HCT116 (cell line): Measurements from ENCODE around the gene KRTAP2-2. TPM values are rescaled to one million over a fixed set of nuclear protein-coding genes. Genes with fewer than 3 reads are reported as not detected.

ENCODE experiments used
- ATAC-seq: fragments of 200-7000 bp; cut with Tn5 transposase; 2 replicates; pipeline ENCODE4 v1.9.1; 2020; ENCODE audit warnings: mild to moderate bottlenecking, moderate library complexity
- BruUV-seq: library from RNA; stranded (reverse); fragments of 400-500 nt; replicated peaks from 2 replicates; lab custom pipeline; 2021; lab: Mats Ljungman, UMichigan
- CTCF ChIA-PET: fragments of 300-600 bp; sonication (Branson Sonifier 250); formaldehyde crosslinking; loops from one replicate; lab custom pipeline; 2021; ENCODE audit warnings: antibody characterized with exemption; lab: Charles Lee
- POLR2A ChIA-PET: fragments of 300-600, 350-600 bp; sonication (Branson Sonifier 250); formaldehyde crosslinking; loops from one replicate; lab custom pipeline; 2021; ENCODE audit warnings: antibody characterized with exemption; lab: Charles Lee
- RAD21 ChIA-PET, 2 experiments: fragments of 300-600 bp; sonication (Branson Sonifier 250); formaldehyde crosslinking; loops; one replicate each; lab custom pipeline; 2023; ENCODE audit warnings: low total read pairs in 2 of 2; ENCODE audit not compliant: uncharacterized antibody in 2 of 2, unreplicated experiment in 2 of 2, low non-redundant PET in 1 of 2; lab: Charles Lee
- DNase-seq: peaks from one replicate; pipeline ENCODE4 v3.0.0-alpha.2; 2010; ENCODE audit warnings: low read depth, low spot score
- H2AFZ ChIP-seq: fragments of 200-600 bp; shearing (Covaris generic), sonication (generic); 2 replicates; pipeline ENCODE4 v1.6.1; 2017; ENCODE audit warnings: low read depth, mixed run types, mixed read lengths, antibody characterized with exemption, low read length; ENCODE audit not compliant: poor library complexity, severe bottlenecking
- H3K27ac ChIP-seq: 2 replicates; pipeline ENCODE4 v1.5.1; 2012; ENCODE audit warnings: low read depth, low read length
- H3K27me3 ChIP-seq: fragments of 200-600 bp; sonication (generic); 2 replicates; pipeline ENCODE4 v1.6.1; 2016; ENCODE audit warnings: mixed run types, low read length, mixed read lengths; ENCODE audit not compliant: insufficient read depth
- H3K36me3 ChIP-seq, 2 experiments: fragments of 200-500 bp in 1 of 2; fragments of 200-600 bp in 1 of 2; sonication (Bioruptor generic) in 1 of 2; sonication (generic) in 1 of 2; 2 replicates each; pipeline versions ENCODE4 v1.5.1 to v1.6.1; 2014 to 2016; ENCODE audit warnings: low read length in 2 of 2, inconsistent platforms in 1 of 2, mixed read lengths in 1 of 2, mixed run types in 1 of 2; ENCODE audit not compliant: insufficient read depth in 2 of 2, control insufficient read depth in 1 of 2
- H3K4me1 ChIP-seq, 2 experiments: fragments of 200-600 bp in 1 of 2; sonication (generic) in 1 of 2; 2 replicates each; pipeline versions ENCODE4 v1.5.1 to v1.6.1; 2012 to 2017; ENCODE audit warnings: low read length in 2 of 2, inconsistent platforms in 1 of 2, mild to moderate bottlenecking in 1 of 2, mixed read lengths in 1 of 2, mixed run types in 1 of 2, moderate library complexity in 1 of 2; ENCODE audit not compliant: insufficient read depth in 2 of 2, control insufficient read depth in 1 of 2
- H3K4me2 ChIP-seq: fragments of 200-600 bp; sonication (generic); 2 replicates; pipeline ENCODE4 v1.6.1; 2017; ENCODE audit warnings: mixed run types, low read length, mixed read lengths
- H3K4me3 ChIP-seq, 2 experiments: fragments of 200-600 bp in 1 of 2; sonication (generic) in 1 of 2; replicated peaks in 1 of 2; 2 replicates each; pipeline ENCODE4 v1.5.1; 2011 to 2016; ENCODE audit warnings: low read length in 2 of 2, control low read depth in 1 of 2, low read depth in 1 of 2, mild to moderate bottlenecking in 1 of 2, mixed read lengths in 1 of 2, mixed run types in 1 of 2
- H3K79me2 ChIP-seq: fragments of 200-600 bp; sonication (generic); 2 replicates; pipeline ENCODE4 v1.6.1; 2017; ENCODE audit warnings: mild to moderate bottlenecking, mixed run types, low read length, moderate library complexity, mixed read lengths; ENCODE audit not compliant: insufficient read depth
- H3K9ac ChIP-seq: fragments of 200-600 bp; sonication (generic); 2 replicates; pipeline ENCODE4 v1.6.1; 2016; ENCODE audit warnings: low read length, mixed read lengths
- H3K9me2 ChIP-seq: fragments of 200-600 bp; sonication (generic), shearing (Covaris generic); 2 replicates; pipeline ENCODE4 v1.6.1; 2017; ENCODE audit warnings: mixed run types, mild to moderate bottlenecking, moderate library complexity; ENCODE audit not compliant: insufficient read depth
- H3K9me3 ChIP-seq, 2 experiments: fragments of 200-500 bp in 1 of 2; fragments of 200-600 bp in 1 of 2; sonication (Bioruptor generic) in 1 of 2; sonication (generic) in 1 of 2; 2 replicates each; pipeline ENCODE4 v1.6.1; 2014 to 2017; ENCODE audit warnings: low read length in 2 of 2, mixed read lengths in 2 of 2, inconsistent platforms in 1 of 2, low read depth in 1 of 2, mild to moderate bottlenecking in 1 of 2, mixed run types in 1 of 2, moderate library complexity in 1 of 2; ENCODE audit not compliant: control insufficient read depth in 1 of 2, insufficient read depth in 1 of 2
- H4K20me1 ChIP-seq: fragments of 200-600 bp; sonication (generic), shearing (Covaris generic); 2 replicates; pipeline ENCODE4 v1.6.1; 2017; ENCODE audit warnings: mixed run types, mild to moderate bottlenecking, moderate library complexity; ENCODE audit not compliant: insufficient read depth
- CEBPB ChIP-seq: IDR thresholded peaks from 2 replicates; pipeline ENCODE4 v1.6.1; 2012; ENCODE audit warnings: low read depth
- CTCF ChIP-seq, 3 experiments: fragments of 200-600 bp in 1 of 3; sonication (generic) in 1 of 3; IDR thresholded peaks in 2 of 3; conservative IDR thresholded peaks in 1 of 3; 2 replicates each; pipeline ENCODE4 v1.5.1; 2012 to 2017; ENCODE audit warnings: low read depth in 2 of 3, low read length in 2 of 3, antibody characterized with exemption in 1 of 3, borderline replicate concordance in 1 of 3, control low read depth in 1 of 3, mild to moderate bottlenecking in 1 of 3, mixed read lengths in 1 of 3, mixed run types in 1 of 3, moderate library complexity in 1 of 3; ENCODE audit not compliant: insufficient read depth in 1 of 3
- EZH2 ChIP-seq: fragments of 200-600 bp; sonication (generic); IDR thresholded peaks from 2 replicates; pipeline ENCODE4 v1.6.1; 2017; ENCODE audit warnings: antibody characterized with exemption, mixed run types
- EZH2phosphoT487 ChIP-seq: fragments of 200-600 bp; IDR thresholded peaks from 2 replicates; pipeline ENCODE4 v1.6.1; 2018; ENCODE audit warnings: antibody characterized with exemption, borderline replicate concordance
- FOSL1 ChIP-seq: IDR thresholded peaks from 2 replicates; pipeline ENCODE4 v1.6.1; 2012; ENCODE audit warnings: low read depth
- JUND ChIP-seq: IDR thresholded peaks from 2 replicates; pipeline ENCODE4 v1.6.1; 2012
- RAD21 ChIP-seq: IDR thresholded peaks from 2 replicates; pipeline ENCODE4 v1.6.1; 2012; ENCODE audit warnings: low read depth, mild to moderate bottlenecking
- SRF ChIP-seq: IDR thresholded peaks from 2 replicates; pipeline ENCODE4 v1.6.1; 2012; ENCODE audit warnings: low read depth
- YY1 ChIP-seq: IDR thresholded peaks from 2 replicates; pipeline ENCODE4 v1.6.1; 2011; ENCODE audit warnings: low read length, low read depth, moderate library complexity, mild to moderate bottlenecking; ENCODE audit not compliant: insufficient replicate concordance; ENCODE audit errors: extremely low read depth
- ZBTB33 ChIP-seq: IDR thresholded peaks from 2 replicates; pipeline ENCODE4 v1.6.1; 2011; ENCODE audit warnings: mild to moderate bottlenecking, low read length, moderate library complexity; ENCODE audit not compliant: insufficient replicate concordance; ENCODE audit errors: extremely low read depth
- ZFX ChIP-seq: fragments of 450-650 bp; IDR thresholded peaks from 2 replicates; pipeline ENCODE4 v1.6.1; 2017
- intact Hi-C: fragments of 100-400 bp; cut with micrococcal nuclease; formaldehyde crosslinking; loops from 2 replicates; pipeline ENCODE4 v1.10.0; 2022
- total RNA-seq: library from RNA; stranded (reverse); gene quantifications from one replicate; pipeline ENCODE4 v1.2.1, GENCODE V29; 2021; ENCODE audit not compliant: unreplicated experiment

Gene KRTAP2-2
- total RNA-seq, 1 experiment from 2014 or later = 1.2 TPM

GRCh38 chr17:41054025-41054424 lies 1.0 kb downstream of the KRTAP2-2 start:
- no peak for DNase-seq
- Histone ChIP-seq H3K4me3 (no peak overlapping the region), H4K20me1 (no peaks in the 10 kb centered on the region), H3K9me2 (no peaks in the 10 kb centered on the region), H3K9ac (no peak overlapping the region), H3K4me1 (peaks cover 6 to 8% of the 10 kb centered on the region in 2 experiments), H3K27me3 (no peaks in the 10 kb centered on the region), H3K79me2 (no peaks in the 10 kb centered on the region), H3K9me3 (peaks cover 0 to 21% of the 10 kb centered on the region in 2 experiments; a peak in 1 of 4 replicates), H3K27ac (no peak overlapping the region), H2AFZ (no peak overlapping the region), H3K4me2 (no peak overlapping the region), H3K36me3 (0 out of 4 replicates have a peak, but pooled peaks cover 0 to 4% of the 10 kb centered on the region in 2 experiments)
- intact Hi-C loops = no loop called here
- ATAC-seq = no peak
- POLR2A ChIA-PET = no interaction called here
- CTCF ChIA-PET = no interaction called here
- RAD21 ChIA-PET = no interaction called here
- BruUV-seq = no TSS peak
- TF ChIP-seq ZBTB33 = no peak
- no peak for TF ChIP-seq JUND
- TF ChIP-seq EZH2 = no peak
- TF ChIP-seq CTCF (IDR thresholded peaks at IDR 0.05 in 2 of 3, conservative IDR thresholded peaks at IDR 0.05 in 1 of 3; ENCODE audit: borderline replicate concordance in 1 of 3, insufficient read depth in 1 of 3, low read depth in 2 of 3, low read length in 2 of 3) = no peak
- TF ChIP-seq RAD21 = no peak
- TF ChIP-seq FOSL1 = no peak
- TF ChIP-seq CEBPB = no peak
- no peak for TF ChIP-seq YY1
- TF ChIP-seq ZFX = no peak
- TF ChIP-seq SRF = no peak
- TF ChIP-seq EZH2phosphoT487 = no peak
